Cardiac muscle cell (in vitro differentiated cells and primary cell): ENCODE measurements around the gene MCC. TPM values are rescaled to one million over a fixed set of nuclear protein-coding genes. Genes with fewer than 3 reads are reported as not detected.

Source experiments
- DNase-seq, 2 donors: peaks; one replicate each; pipeline versions ENCODE4 v3.0.0 to v3.0.0-alpha.2; 2010 to 2017; ENCODE audit warnings: low read depth in 1 of 2, low spot score in 1 of 2
- H3K27ac ChIP-seq: fragments of 200-600 bp; sonication (generic); 2 replicates; pipeline ENCODE4 v1.5.1; 2016
- H3K27me3 ChIP-seq: fragments of 200-600 bp; sonication (generic); 2 replicates; pipeline ENCODE4 v1.6.0; 2016; ENCODE audit warnings: control low read depth
- H3K36me3 ChIP-seq: fragments of 200-600 bp; sonication (generic); 2 replicates; pipeline ENCODE4 v1.5.1; 2016; ENCODE audit warnings: control low read depth
- H3K4me1 ChIP-seq: fragments of 200-600 bp; sonication (generic); 2 replicates; pipeline ENCODE4 v1.8.1; 2017; ENCODE audit warnings: low read depth, mild to moderate bottlenecking, mixed run types
- H3K4me3 ChIP-seq: fragments of 200-600 bp; sonication (generic); 2 replicates; pipeline ENCODE4 v1.5.1; 2016; ENCODE audit warnings: mild to moderate bottlenecking
- H3K9me3 ChIP-seq: fragments of 200-600 bp; sonication (generic); 2 replicates; pipeline ENCODE4 v1.5.1; 2017; ENCODE audit warnings: low read depth, mild to moderate bottlenecking, control low read depth
- polyA plus RNA-seq: library from polyadenylated mRNA; unstranded; fragments of >200 nt; fragmentation: Nextera tagmentation; extraction: Ambion mirVana; gene quantifications from 2 replicates; pipeline ENCODE4 v1.2.1, GENCODE V29; 2016
- total RNA-seq: library from RNA; depleted of rRNA; stranded (reverse); fragments of >200 nt; gene quantifications from 2 replicates; pipeline ENCODE4 v1.2.3, GENCODE V29; 2016
- TF ChIP-seq, protein P1 (sequence below): IDR thresholded peaks from 2 replicates; pipeline ENCODE4 v1.5.1; 2012; ENCODE audit warnings: low read depth, mild to moderate bottlenecking, low read length

Gene MCC
- total and polyA plus RNA-seq, 2 experiments from 2014 or later = 37.8 to 137 TPM

DNA sequence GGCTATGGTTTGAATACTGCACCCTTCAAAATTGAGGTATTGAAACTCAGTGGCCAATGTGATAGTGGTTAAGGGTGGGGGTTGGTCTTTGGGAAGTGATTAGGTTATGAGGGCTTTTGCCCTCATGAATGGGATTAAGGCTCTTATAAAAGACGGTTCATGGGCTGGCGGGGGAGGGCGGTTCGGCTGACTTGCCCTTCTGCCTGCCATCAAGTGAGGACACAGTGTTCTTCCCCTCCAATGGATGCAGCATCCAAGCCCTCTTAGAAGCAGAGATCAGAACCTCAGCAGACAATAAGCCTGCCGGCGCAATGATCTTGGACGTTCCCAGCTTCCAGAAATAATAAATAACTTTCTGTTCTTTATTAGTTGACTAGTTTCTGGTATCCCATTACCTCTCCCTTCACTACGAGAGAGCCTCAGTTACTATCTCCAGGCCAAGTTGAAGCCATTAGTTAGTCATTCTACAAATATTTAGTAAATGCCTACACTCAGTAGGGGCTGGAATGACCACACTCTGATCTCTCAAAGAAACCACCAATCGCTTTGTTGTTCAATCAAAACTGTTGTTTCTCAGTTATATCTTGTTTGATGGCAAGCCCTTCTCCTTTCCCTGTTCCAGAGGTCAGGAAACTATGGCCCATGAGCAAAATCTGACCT, 272.7 kb downstream of the MCC start:
- Histone ChIP-seq H3K9me3 (no peaks in the 10 kb centered on the region), H3K27me3 (no peaks in the 10 kb centered on the region), H3K27ac (peak overlapping the region; percentile 85), H3K4me1 (peaks cover 84% of the 10 kb centered on the region), H3K36me3 (no peaks in the 10 kb centered on the region), H3K4me3 (no peak overlapping the region)
- TF ChIP-seq, protein P1, sequence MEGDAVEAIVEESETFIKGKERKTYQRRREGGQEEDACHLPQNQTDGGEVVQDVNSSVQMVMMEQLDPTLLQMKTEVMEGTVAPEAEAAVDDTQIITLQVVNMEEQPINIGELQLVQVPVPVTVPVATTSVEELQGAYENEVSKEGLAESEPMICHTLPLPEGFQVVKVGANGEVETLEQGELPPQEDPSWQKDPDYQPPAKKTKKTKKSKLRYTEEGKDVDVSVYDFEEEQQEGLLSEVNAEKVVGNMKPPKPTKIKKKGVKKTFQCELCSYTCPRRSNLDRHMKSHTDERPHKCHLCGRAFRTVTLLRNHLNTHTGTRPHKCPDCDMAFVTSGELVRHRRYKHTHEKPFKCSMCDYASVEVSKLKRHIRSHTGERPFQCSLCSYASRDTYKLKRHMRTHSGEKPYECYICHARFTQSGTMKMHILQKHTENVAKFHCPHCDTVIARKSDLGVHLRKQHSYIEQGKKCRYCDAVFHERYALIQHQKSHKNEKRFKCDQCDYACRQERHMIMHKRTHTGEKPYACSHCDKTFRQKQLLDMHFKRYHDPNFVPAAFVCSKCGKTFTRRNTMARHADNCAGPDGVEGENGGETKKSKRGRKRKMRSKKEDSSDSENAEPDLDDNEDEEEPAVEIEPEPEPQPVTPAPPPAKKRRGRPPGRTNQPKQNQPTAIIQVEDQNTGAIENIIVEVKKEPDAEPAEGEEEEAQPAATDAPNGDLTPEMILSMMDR = no peak
- peak in 1 of 2 donors; percentile 23 for DNase-seq

DNA sequence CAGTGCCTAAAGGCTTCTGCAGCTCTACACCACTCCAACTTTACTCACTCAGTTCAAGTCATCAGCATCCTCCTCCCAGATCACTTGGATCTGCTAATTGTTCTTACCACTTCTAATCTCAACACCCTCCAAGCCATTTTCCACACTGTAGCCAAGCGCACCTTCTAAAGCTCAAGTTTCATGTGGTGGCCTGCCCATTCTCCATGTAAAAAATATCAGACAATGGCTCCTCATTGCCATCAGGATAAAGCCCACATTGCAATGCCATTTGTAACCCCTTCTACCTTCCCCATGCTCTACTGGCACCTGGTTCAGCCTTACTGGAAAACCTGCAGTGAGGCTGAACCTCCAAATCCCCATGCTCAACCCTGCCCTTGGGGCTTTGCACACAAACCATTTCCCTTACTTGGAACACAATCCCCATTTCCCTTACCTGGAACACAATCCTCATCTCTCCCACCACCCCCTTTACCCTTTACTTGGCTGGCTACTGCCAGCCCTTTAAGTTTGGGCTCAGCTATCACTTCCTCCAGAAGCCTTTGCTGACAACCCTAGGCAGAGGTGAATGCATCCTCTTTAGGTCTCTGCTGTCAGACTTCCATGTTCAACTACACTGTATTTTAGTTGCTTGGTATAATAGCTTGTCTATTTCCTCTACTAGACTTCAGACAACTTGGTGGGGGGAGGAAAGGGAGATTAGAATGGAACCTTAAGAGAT, 273.5 kb downstream of the MCC start:
- TF ChIP-seq, protein P1 = no peak
- no peaks in the 10 kb centered on the region for H3K9me3 ChIP-seq
- no peak overlapping the region for H3K4me3 ChIP-seq
- peaks cover 92% of the 10 kb centered on the region for H3K4me1 ChIP-seq
- no peak for DNase-seq
- H3K27me3 ChIP-seq = no peaks in the 10 kb centered on the region
- no peaks in the 10 kb centered on the region for H3K36me3 ChIP-seq
- H3K27ac ChIP-seq = peak overlapping the region; percentile 85

DNA sequence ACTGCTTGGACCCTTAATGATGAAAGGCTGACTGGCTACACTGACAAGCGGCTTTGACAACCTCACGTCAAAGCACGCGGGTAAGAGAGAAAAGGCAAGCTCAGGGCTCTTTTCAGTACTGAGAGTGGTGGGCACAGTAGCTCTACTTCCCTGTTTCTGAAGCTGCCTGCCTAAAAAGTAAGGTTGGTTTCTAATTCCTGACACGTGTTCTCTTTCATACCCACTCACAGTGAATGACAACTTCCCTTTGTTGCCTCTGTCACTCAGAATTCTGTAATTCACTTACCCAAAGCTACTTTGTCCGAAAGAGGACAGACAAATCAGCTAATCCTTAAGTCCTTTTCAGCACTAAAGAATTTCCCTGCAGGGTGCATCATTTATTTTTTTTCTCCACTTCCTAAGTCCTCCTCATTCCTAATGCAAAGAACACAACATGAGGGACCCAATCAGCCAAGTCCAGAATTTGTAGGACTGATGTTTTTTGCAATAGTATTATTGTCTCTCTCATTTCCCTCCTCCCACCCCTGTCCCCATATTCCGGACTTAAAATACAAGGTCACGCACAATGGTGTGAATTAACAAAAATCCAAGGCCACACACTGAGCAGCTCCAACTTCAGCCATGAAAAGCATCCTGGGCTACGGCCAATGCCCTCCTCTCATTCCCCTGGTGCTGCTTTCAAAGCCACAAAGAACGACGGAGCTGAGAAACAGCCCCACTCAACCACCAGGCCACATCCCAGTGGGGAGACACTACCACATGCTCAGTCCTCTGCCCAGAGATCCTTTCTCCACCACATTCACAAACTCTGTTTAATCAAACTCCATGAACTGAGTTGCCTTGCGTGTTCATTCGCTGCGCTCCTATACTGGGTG, 274.5 kb downstream of the MCC start:
- Histone ChIP-seq H3K27ac (peak overlapping the region; percentile 85), H3K4me3 (no peak overlapping the region), H3K36me3 (no peaks in the 10 kb centered on the region), H3K9me3 (no peaks in the 10 kb centered on the region), H3K4me1 (peaks cover 88% of the 10 kb centered on the region), H3K27me3 (no peaks in the 10 kb centered on the region)
- DNase-seq = no peak
- TF ChIP-seq, protein P1 = no peak

DNA sequence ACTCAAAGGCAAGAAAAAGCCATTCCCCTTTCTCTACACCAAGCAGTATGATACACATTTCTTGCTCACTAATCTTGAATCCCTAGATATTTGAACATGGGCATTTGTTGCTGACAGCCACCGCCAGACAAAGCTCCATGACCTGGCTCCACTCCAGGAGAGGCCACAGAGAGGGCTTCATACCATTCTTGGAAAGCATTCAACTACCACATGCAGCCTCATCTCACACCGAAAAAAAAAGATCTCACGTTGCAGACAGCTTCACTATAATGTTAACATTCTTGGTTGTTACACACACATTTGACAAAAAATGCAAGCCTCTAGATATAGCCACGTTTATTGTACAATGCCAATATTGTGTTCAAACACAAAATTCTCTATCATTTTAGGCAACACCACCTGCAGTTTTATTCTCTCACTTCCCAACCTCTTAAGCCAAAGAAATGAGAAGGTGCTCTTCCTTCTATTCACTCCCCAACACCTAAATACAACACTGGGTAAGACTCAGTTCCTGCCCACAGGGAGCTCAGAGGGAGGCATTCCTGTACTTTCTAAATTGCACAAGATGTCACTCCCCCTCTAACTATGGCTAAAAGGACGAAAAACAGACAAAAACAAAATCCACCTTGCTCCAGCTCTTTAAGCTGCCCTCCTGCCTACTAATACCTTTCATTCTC, 275.9 kb downstream of the MCC start:
- H3K27ac ChIP-seq = peak overlapping the region; percentile 85
- no peaks in the 10 kb centered on the region for H3K27me3 ChIP-seq
- H3K4me1 ChIP-seq = peaks cover 88% of the 10 kb centered on the region
- peak; percentile 82 to 88 for DNase-seq
- no peak overlapping the region for H3K4me3 ChIP-seq
- H3K36me3 ChIP-seq = no peaks in the 10 kb centered on the region
- TF ChIP-seq, protein P1 = no peak
- no peaks in the 10 kb centered on the region for H3K9me3 ChIP-seq

DNA sequence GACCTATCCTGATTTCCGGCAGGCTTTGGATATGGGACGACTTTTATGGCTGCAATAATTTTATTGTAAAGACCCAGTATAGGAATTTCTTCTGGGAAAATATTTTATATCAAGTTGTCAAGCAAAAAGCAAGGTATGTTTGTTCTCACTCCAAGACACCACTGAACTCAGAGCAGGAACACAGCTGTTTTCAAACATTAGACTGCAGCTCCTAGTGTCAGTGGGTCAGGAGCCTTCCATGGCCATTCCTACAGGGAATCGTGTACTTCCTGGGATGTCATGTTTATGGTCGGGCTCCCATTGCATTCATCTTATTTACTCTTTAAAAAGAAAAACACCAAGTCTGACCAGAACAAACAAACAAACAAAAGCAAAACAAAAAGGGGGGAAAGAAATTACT, 278.8 kb downstream of the MCC start:
- Histone ChIP-seq H3K9me3 (no peaks in the 10 kb centered on the region), H3K27me3 (no peaks in the 10 kb centered on the region), H3K4me3 (no peak overlapping the region), H3K27ac (no peak overlapping the region), H3K4me1 (peaks cover 82% of the 10 kb centered on the region), H3K36me3 (no peaks in the 10 kb centered on the region)
- TF ChIP-seq, protein P1 = no peak
- no peak for DNase-seq
